NCI-H2196 treated with DMSO at 0.1 percent for 48 hours (cell line): Measurements from ENCODE around the gene KCMF1.

Experiments used
- DNase-seq: peaks from one replicate; lab custom pipeline; 2025; ENCODE audit not compliant: unreplicated experiment; lab: John Stamatoyannopoulos, UW

Gene KCMF1

DNA sequence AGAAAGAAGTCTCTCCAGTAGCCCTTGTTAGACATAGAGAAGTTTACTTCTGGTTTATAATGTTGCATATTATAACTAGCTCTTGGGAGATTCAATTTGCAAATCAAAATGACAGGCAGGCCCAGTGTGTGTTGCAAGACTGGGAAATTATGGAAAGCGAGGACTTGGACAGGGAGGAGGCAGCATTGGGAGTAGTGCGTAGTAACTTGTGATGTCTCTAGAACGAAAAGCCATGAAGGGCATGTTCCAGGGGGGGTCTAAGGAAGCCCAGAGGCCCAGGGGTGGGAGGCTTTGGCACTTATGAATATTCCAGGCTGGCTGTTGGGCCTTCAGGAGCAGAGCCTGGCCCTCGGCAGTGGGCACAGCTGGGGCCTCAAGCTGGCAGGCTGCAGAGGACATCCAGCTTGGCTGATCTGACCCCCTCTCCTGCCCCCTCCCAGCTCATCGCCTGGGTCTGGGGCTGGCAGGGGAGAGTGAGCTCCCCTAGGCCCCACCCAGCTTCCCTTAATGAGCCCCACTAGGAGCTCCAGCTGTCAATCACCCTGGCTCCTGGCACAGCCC, 107.0 kb downstream of the KCMF1 start:
- no peak for DNase-seq

DNA sequence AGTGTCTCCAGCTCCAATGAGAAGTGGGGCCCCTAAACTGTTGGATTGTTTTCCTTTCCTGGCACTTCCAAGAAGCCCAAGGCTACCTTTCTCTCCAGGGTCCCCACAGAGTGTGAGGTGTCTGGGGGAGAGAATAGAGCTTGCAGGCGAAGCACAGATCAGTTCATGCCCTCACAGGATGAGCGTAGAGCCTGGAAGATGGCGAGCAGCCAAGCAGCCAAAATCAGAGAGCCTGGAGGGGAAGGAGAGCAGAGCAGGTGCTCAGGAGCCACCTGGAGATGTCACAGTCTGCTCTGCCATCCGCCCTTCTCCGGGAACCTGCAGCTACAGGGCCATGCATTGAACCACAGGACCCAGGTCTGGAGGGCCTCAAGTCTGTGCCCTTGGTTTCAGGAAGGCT, 107.6 kb downstream of the KCMF1 start:
- DNase-seq, result no peak

DNA sequence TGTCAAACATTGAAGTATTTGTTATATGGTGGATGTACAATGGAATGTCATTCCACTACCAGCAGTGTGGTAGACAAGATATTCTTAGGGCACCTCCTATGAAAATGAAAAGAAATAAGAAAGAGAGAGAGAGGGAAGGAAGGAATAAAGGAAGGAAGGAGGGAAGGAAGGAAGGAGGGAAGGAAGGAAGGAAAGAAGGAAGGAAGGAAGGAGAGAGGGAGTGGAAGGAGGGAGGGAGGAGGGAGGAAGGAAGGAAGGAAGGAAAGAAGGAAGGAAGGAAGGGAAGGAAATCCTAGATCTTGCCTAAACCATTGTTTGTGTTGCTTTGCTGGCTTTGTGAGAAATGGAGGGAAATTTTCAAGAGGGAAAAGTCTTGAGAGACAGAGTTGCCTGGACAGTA, 112.1 kb downstream of the KCMF1 start:
- no peak for DNase-seq

DNA sequence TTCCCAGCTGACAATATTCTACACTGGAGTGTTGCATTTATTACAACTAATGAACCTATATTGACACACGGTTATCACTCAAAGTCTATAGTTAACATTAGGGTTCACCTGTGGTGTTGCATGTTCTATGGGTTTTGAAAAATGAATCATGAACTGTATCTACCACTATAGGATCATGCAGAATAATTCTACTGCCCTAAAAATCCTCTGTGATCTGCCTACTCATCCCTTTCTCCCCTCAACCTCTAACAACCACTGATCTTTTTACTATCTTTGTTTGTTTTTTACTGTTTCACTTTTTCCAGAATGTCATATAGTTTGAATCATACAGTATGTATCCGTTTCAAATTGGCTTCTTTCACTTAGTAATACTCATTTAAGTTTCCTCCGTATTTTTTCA, 114.6 kb downstream of the KCMF1 start:
- no peak for DNase-seq

DNA sequence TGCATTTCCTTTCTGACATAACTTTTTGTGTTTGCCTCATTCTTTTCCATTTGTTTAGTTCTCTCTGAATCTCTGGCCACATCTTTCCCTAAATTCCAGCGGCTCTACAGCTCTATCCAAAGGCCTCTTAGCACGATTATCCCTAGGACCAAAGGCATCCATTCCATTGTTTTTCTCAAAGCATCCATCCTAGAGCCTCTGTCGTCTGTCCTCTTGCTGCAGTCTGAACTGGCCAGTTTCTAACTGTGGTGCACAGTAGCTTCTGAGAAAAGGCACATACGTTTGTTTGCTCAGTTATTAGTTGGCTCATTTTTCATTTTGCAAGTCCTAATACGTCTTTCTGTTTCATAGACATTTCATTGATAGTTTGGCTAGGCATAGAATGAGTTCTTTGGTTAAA, 116.6 kb downstream of the KCMF1 start:
- no peak for DNase-seq

DNA sequence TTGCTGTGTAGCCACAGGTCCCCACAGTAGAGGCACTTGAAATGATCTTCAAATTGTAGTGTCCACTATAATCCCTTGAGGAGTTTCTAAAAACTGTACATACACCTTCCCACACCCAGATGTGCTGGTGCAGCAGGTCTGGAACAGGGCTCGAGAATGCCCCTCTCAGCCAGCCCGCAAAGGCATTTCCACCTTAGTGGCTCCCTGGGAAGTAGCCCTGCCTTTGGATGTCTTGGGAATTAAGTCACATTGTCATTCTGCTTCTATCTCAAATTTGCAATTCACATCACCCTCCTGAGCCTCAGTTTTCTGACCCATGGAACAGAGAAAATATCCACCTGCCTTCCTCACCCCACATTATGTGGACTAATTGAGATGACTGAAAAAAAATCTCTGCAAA, 118.0 kb downstream of the KCMF1 start:
- DNase-seq, result no peak

DNA sequence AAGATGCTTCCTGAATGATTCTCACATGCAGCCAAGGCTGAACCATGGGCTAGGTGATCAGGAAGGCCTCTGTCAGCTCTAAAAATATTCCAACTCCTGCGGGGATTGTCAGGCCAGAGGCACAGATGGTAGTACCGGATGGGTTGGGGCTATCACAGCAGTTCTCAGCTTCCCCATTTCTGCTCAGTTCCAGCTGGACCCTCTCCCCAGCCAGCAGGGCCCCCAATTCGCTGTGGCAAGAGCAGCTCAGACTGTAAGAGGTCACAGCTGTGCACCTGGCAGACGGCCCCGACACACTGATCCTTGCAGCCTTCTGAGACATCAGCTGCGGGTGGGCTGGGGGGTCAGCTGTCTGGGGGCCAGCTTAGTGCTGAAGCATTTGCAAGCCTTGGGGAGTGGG, 118.6 kb downstream of the KCMF1 start:
- no peak for DNase-seq

DNA sequence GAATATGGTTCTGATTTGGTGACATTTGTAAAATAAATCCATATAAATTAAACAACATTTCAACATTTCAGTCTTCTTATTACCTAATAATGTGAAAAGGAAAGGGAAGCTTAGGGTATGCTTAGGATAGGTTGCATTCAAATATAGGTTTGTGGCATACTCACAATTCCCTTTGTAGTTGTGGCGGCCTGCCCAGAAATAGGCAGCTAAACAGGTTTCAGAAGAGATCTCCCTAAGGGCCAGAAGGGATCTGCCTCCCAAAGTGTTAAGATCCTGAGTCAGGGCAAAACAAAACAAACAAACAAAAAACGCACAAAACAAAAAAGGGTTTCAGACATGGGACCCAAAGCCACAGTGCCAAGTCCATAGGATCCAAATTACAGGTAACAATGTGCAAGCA, 120.9 kb downstream of the KCMF1 start:
- no peak for DNase-seq

DNA sequence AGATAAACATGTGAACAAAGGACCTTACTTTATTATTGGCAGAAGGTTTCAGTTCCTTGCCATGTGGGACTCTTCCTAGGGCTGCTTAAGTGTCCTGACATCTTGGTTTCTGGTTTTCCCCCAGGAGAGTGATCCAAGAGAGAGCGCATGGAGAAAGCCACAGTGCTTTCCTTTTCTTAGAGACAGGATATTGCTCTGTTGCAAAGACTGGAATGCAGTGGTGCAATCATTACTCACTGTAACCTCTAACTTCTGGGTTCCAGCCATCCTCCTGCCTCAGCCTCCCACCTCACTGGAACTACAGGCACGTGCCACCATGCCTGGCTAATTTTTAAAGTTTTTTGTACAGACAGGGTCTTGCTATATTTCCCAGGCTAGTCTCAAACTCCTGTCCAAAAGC, 124.1 kb downstream of the KCMF1 start:
- no peak for DNase-seq

DNA sequence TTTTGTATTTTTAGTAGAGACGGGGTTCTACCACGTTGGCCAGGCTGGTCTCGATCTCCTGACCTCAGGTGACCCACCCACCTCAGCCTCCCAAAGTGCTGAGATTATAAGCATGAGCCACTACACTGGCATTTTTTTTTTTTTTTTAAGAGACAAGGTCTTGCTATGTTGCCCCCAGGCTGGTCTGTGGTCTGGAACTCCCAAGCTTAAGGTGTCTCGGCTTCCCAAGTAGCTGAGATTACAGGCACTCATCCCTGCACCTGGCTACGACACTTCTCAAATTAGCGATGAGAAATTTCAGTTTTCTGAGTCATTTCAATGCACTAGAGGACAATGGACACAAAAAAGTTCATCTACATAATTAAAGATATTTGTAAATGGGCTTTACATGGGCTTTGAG, 125.7 kb downstream of the KCMF1 start:
- no peak for DNase-seq

DNA sequence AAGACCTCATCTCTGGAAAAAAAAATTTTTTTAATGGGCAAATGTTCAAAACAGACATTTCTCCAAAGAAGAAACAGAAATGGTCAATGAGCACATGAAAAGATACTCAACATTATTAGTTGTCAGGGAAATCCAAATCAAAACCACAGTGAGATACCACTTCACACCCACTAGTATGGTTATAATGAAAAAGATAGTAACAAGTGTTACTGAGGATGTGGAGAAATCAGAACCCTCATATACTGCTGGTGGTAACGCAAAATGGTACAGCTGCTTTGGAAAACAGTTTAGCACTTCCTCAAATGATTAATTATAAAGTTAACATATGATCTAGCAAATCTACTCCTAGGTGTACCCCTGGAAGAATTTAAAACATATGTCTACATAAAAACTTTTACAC, 133.3 kb downstream of the KCMF1 start:
- DNase-seq, result no peak

DNA sequence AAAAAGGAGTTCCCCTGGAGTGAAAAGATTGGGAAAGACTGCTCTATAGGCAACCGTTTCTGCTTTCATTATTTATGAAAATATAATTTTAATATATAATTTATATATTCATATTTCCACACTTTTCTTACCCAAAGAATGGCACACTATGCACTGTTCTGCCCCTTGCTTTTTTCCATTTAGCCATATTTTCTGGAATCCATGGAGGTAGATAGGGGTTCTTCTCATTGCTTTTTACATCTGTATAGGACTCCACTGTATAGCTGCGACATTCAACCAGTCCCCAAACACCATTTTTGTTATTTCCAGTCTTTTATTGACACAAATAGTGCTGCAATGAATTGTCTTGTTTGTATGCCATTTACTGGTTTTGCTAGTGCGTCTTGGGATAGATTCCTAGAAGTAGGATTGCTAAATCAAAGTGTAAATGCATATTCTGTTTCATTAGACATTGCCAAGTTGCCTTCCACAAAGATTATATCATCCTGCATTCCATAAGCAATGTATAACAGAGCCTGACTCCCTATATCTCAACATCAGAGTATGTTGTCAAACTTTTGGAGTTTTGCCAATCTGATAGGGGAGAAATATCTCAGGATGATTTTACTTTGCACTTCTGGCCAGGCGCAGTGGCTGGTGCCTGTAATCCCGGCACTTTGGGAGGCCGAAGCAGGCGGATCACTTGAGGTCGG, 135.7 kb downstream of the KCMF1 start:
- DNase-seq, result no peak
